Dendritic cell treated with granulocyte-macrophage colony-stimulating factor and Interleukin-4, amounts not matched to agents 40 ng/mL and 50 ng/mL, for 4 days (primary cell): ENCODE data around the gene FAM107B.

ENCODE experiments used
- H3K27ac Mint-ChIP-seq: one replicate; pipeline ENCODE4 v1.8.0; 2022; ENCODE audit warnings: mild to moderate bottlenecking, mixed read lengths
- H3K27me3 Mint-ChIP-seq: one replicate; pipeline ENCODE4 v1.8.0; 2022; ENCODE audit warnings: mild to moderate bottlenecking, mixed read lengths
- H3K36me3 Mint-ChIP-seq: one replicate; pipeline ENCODE4 v1.8.0; 2022; ENCODE audit warnings: low read depth, mixed read lengths
- H3K4me1 Mint-ChIP-seq: one replicate; pipeline ENCODE4 v1.8.0; 2022; ENCODE audit warnings: low read depth, mixed read lengths
- H3K4me3 Mint-ChIP-seq: one replicate; pipeline ENCODE4 v1.8.0; 2022; ENCODE audit warnings: mild to moderate bottlenecking, moderate library complexity, mixed read lengths
- H3K9me3 Mint-ChIP-seq: one replicate; pipeline ENCODE4 v1.8.0; 2022; ENCODE audit warnings: mixed read lengths
- intact Hi-C: fragments of 100-400 bp; cut with micrococcal nuclease; formaldehyde crosslinking; loops from one replicate; pipeline ENCODE4 v1.15.0; 2022

FAM107B gene

GRCh38 chr10:14532473-14533251 lies 242.0 kb downstream of the FAM107B start:
- intact Hi-C loops: no loop called here
- peaks cover 28% of the 10 kb centered on the region for H3K36me3 Mint-ChIP-seq
- peaks cover 6% of the 10 kb centered on the region for H3K4me1 Mint-ChIP-seq
- no peak overlapping the region for H3K27ac Mint-ChIP-seq
- H3K9me3 Mint-ChIP-seq: no peaks in the 10 kb centered on the region
- H3K4me3 Mint-ChIP-seq: no peak overlapping the region
- H3K27me3 Mint-ChIP-seq: no peaks in the 10 kb centered on the region

GRCh38 chr10:14531974-14532373 lies 242.7 kb downstream of the FAM107B start:
- intact Hi-C loops: no loop called here
- H3K27ac Mint-ChIP-seq: no peak overlapping the region
- peaks cover 2% of the 10 kb centered on the region for H3K4me1 Mint-ChIP-seq
- no peaks in the 10 kb centered on the region for H3K9me3 Mint-ChIP-seq
- H3K27me3 Mint-ChIP-seq: no peaks in the 10 kb centered on the region
- peaks cover 28% of the 10 kb centered on the region for H3K36me3 Mint-ChIP-seq
- no peak overlapping the region for H3K4me3 Mint-ChIP-seq

- intact Hi-C loops: no loop called here
- H3K4me1 Mint-ChIP-seq: no peaks in the 10 kb centered on the region
- H3K36me3 Mint-ChIP-seq: peaks cover 28% of the 10 kb centered on the region
- no peaks in the 10 kb centered on the region for H3K27me3 Mint-ChIP-seq
- no peak overlapping the region for H3K27ac Mint-ChIP-seq
- no peaks in the 10 kb centered on the region for H3K9me3 Mint-ChIP-seq
- no peak overlapping the region for H3K4me3 Mint-ChIP-seq
Observed at GRCh38 chr10:14530465-14530864, 244.2 kb downstream of the FAM107B start.

- Mint-ChIP-seq H3K27me3 (no peaks in the 10 kb centered on the region), H3K27ac (no peak overlapping the region), H3K36me3 (peaks cover 28% of the 10 kb centered on the region), H3K4me1 (no peaks in the 10 kb centered on the region), H3K4me3 (no peak overlapping the region), H3K9me3 (no peaks in the 10 kb centered on the region)
- intact Hi-C loops: no loop called here
Observed at GRCh38 chr10:14529351-14529750, 245.3 kb downstream of the FAM107B start.

GRCh38 chr10:14528450-14528849 lies 246.2 kb downstream of the FAM107B start:
- H3K9me3 Mint-ChIP-seq: no peaks in the 10 kb centered on the region
- peaks cover 28% of the 10 kb centered on the region for H3K36me3 Mint-ChIP-seq
- no peaks in the 10 kb centered on the region for H3K4me1 Mint-ChIP-seq
- no peak overlapping the region for H3K27ac Mint-ChIP-seq
- no peaks in the 10 kb centered on the region for H3K27me3 Mint-ChIP-seq
- no peak overlapping the region for H3K4me3 Mint-ChIP-seq
- intact Hi-C loops: no loop called here

GRCh38 chr10:14527915-14528314 lies 246.8 kb downstream of the FAM107B start:
- Mint-ChIP-seq H3K27me3 (no peaks in the 10 kb centered on the region), H3K4me1 (no peaks in the 10 kb centered on the region), H3K4me3 (no peak overlapping the region), H3K9me3 (no peaks in the 10 kb centered on the region), H3K36me3 (peaks cover 26% of the 10 kb centered on the region), H3K27ac (no peak overlapping the region)
- intact Hi-C loops: no loop called here

- no peaks in the 10 kb centered on the region for H3K27me3 Mint-ChIP-seq
- no peaks in the 10 kb centered on the region for H3K9me3 Mint-ChIP-seq
- intact Hi-C loops: no loop called here
- no peaks in the 10 kb centered on the region for H3K4me1 Mint-ChIP-seq
- H3K27ac Mint-ChIP-seq: no peak overlapping the region
- H3K36me3 Mint-ChIP-seq: peaks cover 22% of the 10 kb centered on the region
- H3K4me3 Mint-ChIP-seq: no peak overlapping the region
Observed at GRCh38 chr10:14527134-14527844, 247.4 kb downstream of the FAM107B start.

- Mint-ChIP-seq H3K27me3 (no peaks in the 10 kb centered on the region), H3K36me3 (peaks cover 32% of the 10 kb centered on the region), H3K9me3 (no peaks in the 10 kb centered on the region), H3K27ac (no peak overlapping the region), H3K4me1 (no peaks in the 10 kb centered on the region), H3K4me3 (no peak overlapping the region)
- intact Hi-C loops: no loop called here
Observed at GRCh38 chr10:14526326-14526725, 248.4 kb downstream of the FAM107B start.

GRCh38 chr10:14524691-14525324 lies 249.9 kb downstream of the FAM107B start:
- Mint-ChIP-seq H3K36me3 (peaks cover 41% of the 10 kb centered on the region), H3K9me3 (no peaks in the 10 kb centered on the region), H3K4me3 (no peak overlapping the region), H3K27me3 (no peaks in the 10 kb centered on the region), H3K4me1 (no peaks in the 10 kb centered on the region), H3K27ac (no peak overlapping the region)
- intact Hi-C loops: no loop called here

GRCh38 chr10:14523286-14523685 lies 251.4 kb downstream of the FAM107B start:
- intact Hi-C loops: no loop called here
- Mint-ChIP-seq H3K27ac (no peak overlapping the region), H3K4me3 (no peak overlapping the region), H3K27me3 (no peaks in the 10 kb centered on the region), H3K9me3 (no peaks in the 10 kb centered on the region), H3K4me1 (no peaks in the 10 kb centered on the region), H3K36me3 (peaks cover 41% of the 10 kb centered on the region)

GRCh38 chr10:14519785-14520184 lies 254.9 kb downstream of the FAM107B start:
- no peaks in the 10 kb centered on the region for H3K4me1 Mint-ChIP-seq
- H3K4me3 Mint-ChIP-seq: no peak overlapping the region
- no peaks in the 10 kb centered on the region for H3K9me3 Mint-ChIP-seq
- intact Hi-C loops: no loop called here
- H3K27ac Mint-ChIP-seq: no peak overlapping the region
- no peaks in the 10 kb centered on the region for H3K27me3 Mint-ChIP-seq
- H3K36me3 Mint-ChIP-seq: peaks cover 54% of the 10 kb centered on the region

GRCh38 chr10:14518149-14518548 lies 256.5 kb downstream of the FAM107B start:
- Mint-ChIP-seq H3K27ac (no peak overlapping the region), H3K36me3 (peaks cover 54% of the 10 kb centered on the region)
- intact Hi-C loops: no loop called here

GRCh38 chr10:14513123-14513522 lies 261.6 kb downstream of the FAM107B start:
- H3K4me1 Mint-ChIP-seq: no peaks in the 10 kb centered on the region
- H3K27me3 Mint-ChIP-seq: no peaks in the 10 kb centered on the region
- peaks cover 13% of the 10 kb centered on the region for H3K36me3 Mint-ChIP-seq
- no peak overlapping the region for H3K27ac Mint-ChIP-seq
- intact Hi-C loops: no loop called here
- no peak overlapping the region for H3K4me3 Mint-ChIP-seq
- H3K9me3 Mint-ChIP-seq: no peaks in the 10 kb centered on the region

More at GRCh38 chr10:14518149-14518548, 256.5 kb downstream of the FAM107B start:
- Mint-ChIP-seq H3K4me1 (no peaks in the 10 kb centered on the region), H3K4me3 (no peak overlapping the region), H3K9me3 (no peaks in the 10 kb centered on the region), H3K27me3 (no peaks in the 10 kb centered on the region)

- no peak overlapping the region for H3K27ac Mint-ChIP-seq
- H3K4me1 Mint-ChIP-seq: no peaks in the 10 kb centered on the region
- no peaks in the 10 kb centered on the region for H3K27me3 Mint-ChIP-seq
- no peaks in the 10 kb centered on the region for H3K36me3 Mint-ChIP-seq
- intact Hi-C loops: no loop called here
- no peak overlapping the region for H3K4me3 Mint-ChIP-seq
- no peaks in the 10 kb centered on the region for H3K9me3 Mint-ChIP-seq
Observed at GRCh38 chr10:14510346-14510745, 264.4 kb downstream of the FAM107B start.
